K562 (cell line): ENCODE measurements around the gene HS3ST3A1. TPM values are rescaled to one million over a fixed set of nuclear protein-coding genes. Genes with fewer than 3 reads are reported as not detected.

Experiments used
- ATAC-seq: fragments of 200-7000 bp; cut with Tn5 transposase; 3 replicates; pipeline ENCODE4 v1.9.1; 2020; ENCODE audit warnings: moderate library complexity
- BruUV-seq: library from RNA; stranded (reverse); fragments of 400-500 nt; replicated peaks from 2 replicates; lab custom pipeline; 2021; lab: Mats Ljungman, UMichigan
- CTCF ChIA-PET: fragments of 300-600 bp; formaldehyde crosslinking; extraction: SDS; loops from one replicate; lab custom pipeline; 2021; ENCODE audit warnings: low intra/inter-chr PET ratio; lab: Yijun Ruan, JAX
- POLR2A ChIA-PET: fragments of 300-600, 350-650 bp; sonication (Branson Sonifier 250); formaldehyde crosslinking; extraction: SDS; loops from one replicate; lab custom pipeline; 2021; ENCODE audit warnings: antibody characterized with exemption, inconsistent platforms; lab: Yijun Ruan, JAX
- DNase-seq, 4 experiments: peaks; one replicate each; pipeline versions ENCODE4 v3.0.0 to v3.0.0-alpha.2; 2011 to 2018; ENCODE audit warnings: low spot score in 3 of 4, mixed read lengths in 3 of 4; ENCODE audit errors: extremely low read depth in 1 of 4
- FAIRE-seq: peaks from 2 replicates; lab custom pipeline; 2011; peaks lifted over from hg19 to GRCh38; lab: Jason Lieb, UNC
- H2AFZ ChIP-seq: 2 replicates; pipeline ENCODE4 v1.6.0; 2011; ENCODE audit warnings: low read depth, low read length, control low read depth, inconsistent platforms
- H3K27ac ChIP-seq: fragments of 200-600 bp; 3 replicates; pipeline ENCODE4 v1.8.0; 2011; ENCODE audit warnings: low read depth, mild to moderate bottlenecking, control low read depth, inconsistent platforms, low read length, moderate library complexity, mixed read lengths; ENCODE audit errors: extremely low read depth
- H3K27me3 ChIP-seq, 2 experiments: fragments of 300-600 bp in 1 of 2; 2 replicates in 1 of 2; 3 replicates in 1 of 2; pipeline versions ENCODE4 v1.6.0 to v1.8.0; 2011; ENCODE audit warnings: inconsistent platforms in 2 of 2, low read length in 2 of 2, mild to moderate bottlenecking in 1 of 2, mixed read lengths in 1 of 2, moderate library complexity in 1 of 2; ENCODE audit not compliant: control insufficient read depth in 2 of 2, insufficient read depth in 2 of 2
- H3K36me3 ChIP-seq: fragments of 300-600 bp; 3 replicates; pipeline ENCODE4 v1.8.0; 2011; ENCODE audit warnings: mild to moderate bottlenecking, low read length, inconsistent platforms; ENCODE audit not compliant: control insufficient read depth, insufficient read depth
- H3K4me1 ChIP-seq, 2 experiments: fragments of 200-600 bp in 1 of 2; replicated peaks in 1 of 2; 2 replicates in 1 of 2; 3 replicates in 1 of 2; pipeline versions ENCODE4 v1.5.1 to v1.8.0; 2011; ENCODE audit warnings: inconsistent platforms in 2 of 2, low read length in 2 of 2, mild to moderate bottlenecking in 1 of 2, mixed read lengths in 1 of 2, moderate library complexity in 1 of 2; ENCODE audit not compliant: control insufficient read depth in 2 of 2, insufficient read depth in 2 of 2
- H3K4me2 ChIP-seq: 2 replicates; pipeline ENCODE4 v1.6.1; 2011; ENCODE audit warnings: low read length, control low read depth, inconsistent platforms, mixed read lengths; ENCODE audit not compliant: insufficient read depth
- H3K4me3 ChIP-seq: fragments of 200-600 bp; sonication (generic), shearing (Covaris generic); 2 replicates; pipeline ENCODE4 v1.5.1; 2016; ENCODE audit warnings: control low read depth, inconsistent platforms
- H3K79me2 ChIP-seq: fragments of 200-600 bp; 3 replicates; pipeline ENCODE4 v1.8.0; 2011; ENCODE audit warnings: low read length, inconsistent platforms; ENCODE audit not compliant: control insufficient read depth, insufficient read depth
- H3K9ac ChIP-seq, 2 experiments: 2 replicates each; pipeline versions ENCODE4 v1.6.0 to v1.6.1; 2011; ENCODE audit warnings: low read depth in 2 of 2, low read length in 2 of 2, control low read depth in 1 of 2, inconsistent platforms in 1 of 2, mild to moderate bottlenecking in 1 of 2, mixed read lengths in 1 of 2; ENCODE audit not compliant: insufficient read depth in 1 of 2
- H3K9me1 ChIP-seq: one replicate; pipeline ENCODE4 v1.6.0; 2011; ENCODE audit warnings: inconsistent platforms, mild to moderate bottlenecking, low read length, moderate library complexity; ENCODE audit not compliant: control insufficient read depth, insufficient read depth
- H3K9me3 ChIP-seq: replicated peaks from 2 replicates; pipeline ENCODE4 v1.5.1; 2011; ENCODE audit warnings: low read depth, low read length, inconsistent platforms; ENCODE audit not compliant: control insufficient read depth, insufficient read depth
- H4K20me1 ChIP-seq: replicated peaks from 2 replicates; pipeline ENCODE4 v1.6.1; 2011; ENCODE audit warnings: low read length, inconsistent platforms, mixed read lengths; ENCODE audit not compliant: control insufficient read depth, insufficient read depth
- ARHGAP35 ChIP-seq: fragments of 450-650 bp; IDR thresholded peaks from 2 replicates; pipeline ENCODE4 v1.6.1; 2018; ENCODE audit not compliant: partially characterized antibody
- CXXC5 ChIP-seq: fragments of 250-450 bp; sonication (Bioruptor Pico); IDR thresholded peaks from 2 replicates; pipeline ENCODE4 v1.8.0; 2022; ENCODE audit warnings: inconsistent platforms, mild to moderate bottlenecking, moderate library complexity
- ELF2 ChIP-seq: fragments of 250-450 bp; sonication (Bioruptor Pico); IDR thresholded peaks from 2 replicates; pipeline ENCODE4 v1.5.0; 2021; ENCODE audit warnings: mild to moderate bottlenecking
- ETV1 ChIP-seq: fragments of 450-650 bp; conservative IDR thresholded peaks from 2 replicates; pipeline ENCODE4 v1.6.1; 2016; ENCODE audit warnings: missing genetic modification characterization, control low read depth, low read depth, missing compliant biosample characterization
- EWSR1 ChIP-seq: fragments of 450-650 bp; IDR thresholded peaks from 2 replicates; pipeline ENCODE4 v1.6.1; 2018; ENCODE audit warnings: borderline replicate concordance, mild to moderate bottlenecking, low read depth, moderate library complexity; ENCODE audit not compliant: partially characterized antibody
- MAFG ChIP-seq: fragments of 450-650 bp; conservative IDR thresholded peaks from 2 replicates; pipeline ENCODE4 v1.6.1; 2016; ENCODE audit warnings: missing genetic modification characterization, missing compliant biosample characterization
- PHF21A ChIP-seq: fragments of 450-650 bp; IDR thresholded peaks from 2 replicates; pipeline ENCODE4 v1.6.1; 2017; ENCODE audit warnings: low read depth, borderline replicate concordance
- SAFB ChIP-seq: fragments of 200-400 bp; formaldehyde crosslinking; IDR thresholded peaks from 2 replicates; pipeline ENCODE4 v1.6.1; 2017; ENCODE audit warnings: low read depth, low read length, borderline replicate concordance
- SMAD3 ChIP-seq: fragments of 450-650 bp; formaldehyde crosslinking; conservative IDR thresholded peaks from 2 replicates; pipeline ENCODE4 v1.4.0; 2020; ENCODE audit warnings: mild to moderate bottlenecking
- SP2 ChIP-seq: IDR thresholded peaks from 2 replicates; pipeline ENCODE4 v1.6.1; 2011; ENCODE audit warnings: mild to moderate bottlenecking, low read depth, low read length, moderate library complexity; ENCODE audit not compliant: poor library complexity, severe bottlenecking; ENCODE audit errors: extremely low read depth
- SRSF9 ChIP-seq: fragments of 200-400 bp; formaldehyde crosslinking; IDR thresholded peaks from 2 replicates; pipeline ENCODE4 v1.6.1; 2017; ENCODE audit warnings: low read depth, low read length, borderline replicate concordance
- TRIM28 ChIP-seq: fragments of 450-650 bp; IDR thresholded peaks from 2 replicates; pipeline ENCODE4 v1.6.1; 2017
- ZBTB17 ChIP-seq: fragments of 450-650 bp; formaldehyde crosslinking; IDR thresholded peaks from 2 replicates; pipeline ENCODE4 v1.4.0; 2020; ENCODE audit warnings: mild to moderate bottlenecking
- WGBS: fragments of 100-300 bp; shearing (Covaris generic); methylation state at CpG from one replicate; pipeline ENCODE4 v1.1.6; 2016; ENCODE audit warnings: low coverage, mixed read lengths; ENCODE audit not compliant: insufficient coverage; ENCODE audit errors: missing lambda C conversion rate; 5-methylcytosine and 5-hydroxymethylcytosine counted together
- in situ Hi-C: fragments of 300-500 bp; cut with MboI; formaldehyde crosslinking; loops from 4 replicates; pipeline ENCODE4 v1.15.0; 2018; ENCODE audit warnings: inconsistent platforms, mixed read lengths
- intact Hi-C: fragments of 100-400 bp; cut with micrococcal nuclease; formaldehyde crosslinking; loops from 2 replicates; pipeline ENCODE4 v1.14.2; 2022
- polyA plus RNA-seq, 8 experiments: library from polyadenylated mRNA; depleted of rRNA in 4 of 8; stranded (reverse) in 5 of 8; unstranded in 3 of 8; fragments of >200 nt; fragmentation: Nextera tagmentation in 2 of 8; fragmentation: Illumina TruSeq in 1 of 8; extraction: Ambion mirVana in 2 of 8; extraction: Trizol in 1 of 8; gene quantifications; 2 replicates each; pipeline versions ENCODE4 v1.2.1 to v1.2.3, GENCODE V29; 2011 to 2014; ENCODE audit warnings: inconsistent platforms in 1 of 8, missing spikeins in 1 of 8
- total RNA-seq, 7 experiments: library from RNA; depleted of rRNA in 6 of 7; stranded (reverse); fragments of >200 nt in 6 of 7; fragmentation: Illumina TruSeq in 2 of 7; extraction: Trizol in 2 of 7; gene quantifications; 2 replicates each; pipeline versions ENCODE4 v1.2.1 to v1.2.3, GENCODE V29; 2011 to 2021; ENCODE audit warnings: low replicate concordance in 1 of 7
- TF ChIP-seq, protein P1 (sequence below): fragments of 250-450 bp; sonication (Bioruptor Pico); IDR thresholded peaks from 2 replicates; pipeline ENCODE4 v1.4.0; 2020; ENCODE audit warnings: mild to moderate bottlenecking

The HS3ST3A1 gene
- total and polyA plus RNA-seq, 9 of the 15 experiments (the other 6 are each of a cell fraction or from before 2014, with no cell fraction given) = 0.25 to 14.8 (median 2.3) TPM

DNA sequence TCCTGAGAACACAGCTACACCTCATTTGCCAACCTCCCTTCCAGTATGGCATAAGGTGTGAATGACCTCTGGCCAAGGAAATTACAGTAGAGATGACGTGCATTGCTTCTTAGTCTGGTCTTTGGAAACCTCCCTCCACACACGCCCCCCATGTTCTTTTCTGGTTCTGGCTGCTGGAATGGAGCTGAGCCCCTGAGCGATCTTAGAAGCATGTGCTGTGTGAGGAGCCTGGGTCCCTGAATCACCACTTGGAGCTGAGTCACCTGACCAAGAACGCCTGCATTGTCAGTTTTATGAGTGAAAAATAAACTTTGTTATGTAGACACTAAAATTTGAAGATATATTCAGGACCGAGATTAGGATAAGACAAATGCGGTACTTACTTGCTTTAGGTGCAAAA lies 51.4 kb downstream of the HS3ST3A1 start:
- FAIRE-seq (no peak), ATAC-seq (no peak), DNase-seq (no peak)
- in situ Hi-C loops = no loop called here
- ChIA-PET POLR2A (interaction anchor here (0.8 kb wide), 1 partner anchor 117 kb away, joined by 3 read pairs; no protein-coding TSS in a partner anchor), CTCF (no interaction called here)
- H3K4me3 ChIP-seq = no peak overlapping the region
- no peak overlapping the region for H3K9ac ChIP-seq
- H3K27ac ChIP-seq = no peak overlapping the region
- intact Hi-C loops = no loop called here
- TF ChIP-seq ARHGAP35 (no peak), ETV1 (tag) (no peak), PHF21A (no peak), SRSF9 (no peak), SAFB (no peak), ELF2 (CRISPR knock-in tag) (no peak), TRIM28 (no peak), SP2 (no peak), MAFG (tag) (no peak), ZBTB17 (CRISPR knock-in tag) (no peak), EWSR1 (no peak), SMAD3 (CRISPR knock-in tag) (no peak), CXXC5 (CRISPR knock-in tag) (no peak)
- TF ChIP-seq, protein P1, sequence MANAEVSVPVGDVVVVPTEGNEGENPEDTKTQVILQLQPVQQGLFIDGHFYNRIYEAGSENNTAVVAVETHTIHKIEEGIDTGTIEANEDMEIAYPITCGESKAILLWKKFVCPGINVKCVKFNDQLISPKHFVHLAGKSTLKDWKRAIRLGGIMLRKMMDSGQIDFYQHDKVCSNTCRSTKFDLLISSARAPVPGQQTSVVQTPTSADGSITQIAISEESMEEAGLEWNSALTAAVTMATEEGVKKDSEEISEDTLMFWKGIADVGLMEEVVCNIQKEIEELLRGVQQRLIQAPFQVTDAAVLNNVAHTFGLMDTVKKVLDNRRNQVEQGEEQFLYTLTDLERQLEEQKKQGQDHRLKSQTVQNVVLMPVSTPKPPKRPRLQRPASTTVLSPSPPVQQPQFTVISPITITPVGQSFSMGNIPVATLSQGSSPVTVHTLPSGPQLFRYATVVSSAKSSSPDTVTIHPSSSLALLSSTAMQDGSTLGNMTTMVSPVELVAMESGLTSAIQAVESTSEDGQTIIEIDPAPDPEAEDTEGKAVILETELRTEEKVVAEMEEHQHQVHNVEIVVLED (CRISPR knock-in tag) = no peak
- H4K20me1 ChIP-seq = no peaks in the 10 kb centered on the region
- 93% methylated on average over 5 of the region's 6 CpGs for WGBS
- peaks cover 11% of the 10 kb centered on the region; the same call in 1 of the 3 replicates for H3K36me3 ChIP-seq
- H3K9me1 ChIP-seq = no peaks in the 10 kb centered on the region
- no peaks in the 10 kb centered on the region; the same call in 2 of the 3 replicates for H3K79me2 ChIP-seq
- no peak overlapping the region for H2AFZ ChIP-seq
- H3K9me3 ChIP-seq = no peaks in the 10 kb centered on the region; the same call in 1 of the 2 replicates
- no peak overlapping the region for H3K4me2 ChIP-seq
- no peaks in the 10 kb centered on the region; a peak in 1 of 5 replicates for H3K4me1 ChIP-seq
- no TSS peak for BruUV-seq
- no peaks in the 10 kb centered on the region for H3K27me3 ChIP-seq
